Measurements from ENCODE around the gene PLXNA4.

The PLXNA4 gene

GRCh38 chr7:132565885-132566284, 10.4 kb downstream of the PLXNA4 start:
- DNase-seq (ENCODE audit: low read depth in 4 of 4, low spot score in 1 of 4): no peak

GRCh38 chr7:132565441-132565840, 10.8 kb downstream of the PLXNA4 start:
- no peak for DNase-seq (ENCODE audit: low read depth in 4 of 4, low spot score in 1 of 4)

GRCh38 chr7:132564849-132565248, 11.4 kb downstream of the PLXNA4 start:
- DNase-seq (ENCODE audit: low read depth in 4 of 4, low spot score in 1 of 4): no peak

- DNase-seq (ENCODE audit: low read depth in 4 of 4, low spot score in 1 of 4): no peak
Measured at GRCh38 chr7:132564090-132564489, 12.2 kb downstream of the PLXNA4 start.

GRCh38 chr7:132562690-132563089, 13.6 kb downstream of the PLXNA4 start:
- no peak for DNase-seq (ENCODE audit: low read depth in 4 of 4, low spot score in 1 of 4)

- DNase-seq (ENCODE audit: low read depth in 4 of 4, low spot score in 1 of 4): no peak
Measured at GRCh38 chr7:132561763-132562162, 14.5 kb downstream of the PLXNA4 start.

- DNase-seq (ENCODE audit: low read depth in 4 of 4, low spot score in 1 of 4): no peak
Measured at GRCh38 chr7:132560825-132561529, 15.3 kb downstream of the PLXNA4 start.

GRCh38 chr7:132560105-132560504, 16.2 kb downstream of the PLXNA4 start:
- DNase-seq (ENCODE audit: low read depth in 4 of 4, low spot score in 1 of 4): no peak

- DNase-seq (ENCODE audit: low read depth in 4 of 4, low spot score in 1 of 4): no peak
Measured at GRCh38 chr7:132558815-132559214, 17.5 kb downstream of the PLXNA4 start.

GRCh38 chr7:132557489-132558044, 18.7 kb downstream of the PLXNA4 start:
- no peak for DNase-seq (ENCODE audit: low read depth in 4 of 4, low spot score in 1 of 4)

- no peak for DNase-seq (ENCODE audit: low read depth in 4 of 4, low spot score in 1 of 4)
Measured at GRCh38 chr7:132554446-132554845, 21.8 kb downstream of the PLXNA4 start.

GRCh38 chr7:132553031-132553430, 23.2 kb downstream of the PLXNA4 start:
- no peak for DNase-seq (ENCODE audit: low read depth in 4 of 4, low spot score in 1 of 4)

GRCh38 chr7:132551886-132552285, 24.4 kb downstream of the PLXNA4 start:
- no peak for DNase-seq (ENCODE audit: low read depth in 4 of 4, low spot score in 1 of 4)

GRCh38 chr7:132551439-132551838, 24.8 kb downstream of the PLXNA4 start:
- DNase-seq (ENCODE audit: low read depth in 4 of 4, low spot score in 1 of 4): no peak

- DNase-seq (ENCODE audit: low read depth in 4 of 4, low spot score in 1 of 4): no peak
Measured at GRCh38 chr7:132548489-132549078, 27.7 kb downstream of the PLXNA4 start.

- no peak for DNase-seq (ENCODE audit: low read depth in 4 of 4, low spot score in 1 of 4)
Measured at GRCh38 chr7:132547821-132548220, 28.4 kb downstream of the PLXNA4 start.

GRCh38 chr7:132546366-132547127, 29.7 kb downstream of the PLXNA4 start:
- DNase-seq (ENCODE audit: low read depth in 4 of 4, low spot score in 1 of 4): no peak

- no peak for DNase-seq (ENCODE audit: low read depth in 4 of 4, low spot score in 1 of 4)
Measured at GRCh38 chr7:132545756-132546155, 30.5 kb downstream of the PLXNA4 start.

- DNase-seq (ENCODE audit: low read depth in 4 of 4, low spot score in 1 of 4): no peak
Measured at GRCh38 chr7:132544999-132545398, 31.3 kb downstream of the PLXNA4 start.

GRCh38 chr7:132544025-132544424, 32.2 kb downstream of the PLXNA4 start:
- DNase-seq (ENCODE audit: low read depth in 4 of 4, low spot score in 1 of 4): no peak

- DNase-seq (ENCODE audit: low read depth in 4 of 4, low spot score in 1 of 4): no peak
Measured at GRCh38 chr7:132542895-132543294, 33.4 kb downstream of the PLXNA4 start.

GRCh38 chr7:132541656-132542055, 34.6 kb downstream of the PLXNA4 start:
- DNase-seq (ENCODE audit: low read depth in 4 of 4, low spot score in 1 of 4): no peak

All from stimulated activated CD4-positive, alpha-beta T cell treated with anti-CD3 and anti-CD28 coated beads, Interleukin-1b, Interleukin-23, amount 100 ng/mL, for 24 hours (primary cell).